Neuronal stem cell (in vitro differentiated cells): ENCODE measurements around the gene DENND5B.

Experiments used
- DNase-seq: peaks from one replicate; pipeline ENCODE4 v3.0.0-alpha.2; 2013; ENCODE audit warnings: low spot score
- H2AFZ ChIP-seq: one replicate; pipeline ENCODE4 v1.6.1; 2013; ENCODE audit warnings: mild to moderate bottlenecking, low read length, inconsistent platforms
- H2AK5ac ChIP-seq: 2 replicates; pipeline ENCODE4 v1.6.1; 2013; ENCODE audit warnings: low read depth, mild to moderate bottlenecking, inconsistent platforms, low read length, moderate library complexity, mixed read lengths
- H2BK120ac ChIP-seq: 2 replicates; pipeline ENCODE4 v1.6.1; 2013; ENCODE audit warnings: low read depth, mild to moderate bottlenecking, inconsistent platforms, low read length, moderate library complexity, mixed read lengths
- H2BK12ac ChIP-seq: one replicate; pipeline ENCODE4 v1.6.1; 2013; ENCODE audit warnings: low read length, inconsistent platforms
- H2BK15ac ChIP-seq: 2 replicates; pipeline ENCODE4 v1.6.1; 2013; ENCODE audit warnings: mild to moderate bottlenecking, low read length, inconsistent platforms, mixed read lengths
- H2BK5ac ChIP-seq: one replicate; pipeline ENCODE4 v1.6.1; 2013; ENCODE audit warnings: inconsistent platforms, mild to moderate bottlenecking, low read length, moderate library complexity
- H3K14ac ChIP-seq: one replicate; pipeline ENCODE4 v1.6.1; 2013; ENCODE audit warnings: low read length, inconsistent platforms
- H3K18ac ChIP-seq: 2 replicates; pipeline ENCODE4 v1.6.1; 2013; ENCODE audit warnings: low read length, inconsistent platforms
- H3K23ac ChIP-seq: 2 replicates; pipeline ENCODE4 v1.6.1; 2013; ENCODE audit warnings: low read depth, mild to moderate bottlenecking, mixed read lengths, low read length, inconsistent platforms; ENCODE audit not compliant: poor library complexity
- H3K27ac ChIP-seq: replicated peaks from 3 replicates; pipeline ENCODE4 v1.5.1; 2013; ENCODE audit warnings: low read length, inconsistent platforms
- H3K27me3 ChIP-seq, 3 experiments: 2 replicates each; pipeline ENCODE4 v1.6.1; 2013; ENCODE audit warnings: low read length in 3 of 3, mild to moderate bottlenecking in 2 of 3, inconsistent platforms in 1 of 3, low read depth in 1 of 3, mixed read lengths in 1 of 3, moderate library complexity in 1 of 3; ENCODE audit not compliant: control insufficient read depth in 3 of 3, insufficient read depth in 3 of 3
- H3K36me3 ChIP-seq, 2 donors: replicated peaks in 1 of 2; 2 replicates each; pipeline ENCODE4 v1.6.1; 2013; ENCODE audit warnings: low read length in 2 of 2; ENCODE audit not compliant: control insufficient read depth in 2 of 2, insufficient read depth in 2 of 2
- H3K4ac ChIP-seq: 2 replicates; pipeline ENCODE4 v1.6.1; 2013; ENCODE audit warnings: inconsistent platforms, mild to moderate bottlenecking, low read length, moderate library complexity
- H3K4me1 ChIP-seq, 2 donors: 1 replicate in 1 of 2; 2 replicates in 1 of 2; pipeline ENCODE4 v1.6.1; 2013; ENCODE audit warnings: low read length in 2 of 2, low read depth in 1 of 2; ENCODE audit not compliant: control insufficient read depth in 2 of 2, insufficient read depth in 1 of 2
- H3K4me2 ChIP-seq: one replicate; pipeline ENCODE4 v1.6.1; 2013; ENCODE audit warnings: mild to moderate bottlenecking, low read length, inconsistent platforms; ENCODE audit not compliant: insufficient read depth, poor library complexity, severe bottlenecking
- H3K4me3 ChIP-seq, 2 donors: 2 replicates each; pipeline ENCODE4 v1.5.1; 2013; ENCODE audit warnings: low read length in 2 of 2, mild to moderate bottlenecking in 2 of 2, inconsistent platforms in 1 of 2, moderate library complexity in 1 of 2
- H3K79me1 ChIP-seq: one replicate; pipeline ENCODE4 v1.6.1; 2013; ENCODE audit warnings: low read depth, mild to moderate bottlenecking, inconsistent platforms, low read length, moderate library complexity
- H3K9ac ChIP-seq: one replicate; pipeline ENCODE4 v1.6.1; 2013; ENCODE audit warnings: mild to moderate bottlenecking, low read depth, low read length, inconsistent platforms; ENCODE audit not compliant: poor library complexity
- H3K9me3 ChIP-seq, 2 donors: replicated peaks in 1 of 2; 2 replicates each; pipeline versions ENCODE3 to v1.6.1; 2013; ENCODE audit warnings: low read length in 2 of 2, mild to moderate bottlenecking in 2 of 2, inconsistent platforms in 1 of 2, low read depth in 1 of 2, mixed read lengths in 1 of 2, moderate library complexity in 1 of 2; ENCODE audit not compliant: control insufficient read depth in 2 of 2, insufficient read depth in 1 of 2
- H4K8ac ChIP-seq: one replicate; pipeline ENCODE4 v1.6.1; 2013; ENCODE audit warnings: low read depth, mild to moderate bottlenecking, inconsistent platforms, low read length, moderate library complexity
- H4K91ac ChIP-seq: one replicate; pipeline ENCODE4 v1.6.1; 2013; ENCODE audit warnings: low read length, low read depth, mild to moderate bottlenecking, inconsistent platforms; ENCODE audit not compliant: poor library complexity
- WGBS, 2 donors: extraction: QIAGEN DNeasy Blood & Tissue Kit; methylation state at CpG; one replicate each; pipeline ENCODE4 v1.1.7; 2013; ENCODE audit warnings: missing lambda C conversion rate in 2 of 2, mixed read lengths in 1 of 2; ENCODE audit not compliant: insufficient read length in 2 of 2, insufficient replicate concordance in 1 of 2; ENCODE audit errors: extremely low coverage in 2 of 2; 5-methylcytosine and 5-hydroxymethylcytosine counted together

DENND5B gene

DNA sequence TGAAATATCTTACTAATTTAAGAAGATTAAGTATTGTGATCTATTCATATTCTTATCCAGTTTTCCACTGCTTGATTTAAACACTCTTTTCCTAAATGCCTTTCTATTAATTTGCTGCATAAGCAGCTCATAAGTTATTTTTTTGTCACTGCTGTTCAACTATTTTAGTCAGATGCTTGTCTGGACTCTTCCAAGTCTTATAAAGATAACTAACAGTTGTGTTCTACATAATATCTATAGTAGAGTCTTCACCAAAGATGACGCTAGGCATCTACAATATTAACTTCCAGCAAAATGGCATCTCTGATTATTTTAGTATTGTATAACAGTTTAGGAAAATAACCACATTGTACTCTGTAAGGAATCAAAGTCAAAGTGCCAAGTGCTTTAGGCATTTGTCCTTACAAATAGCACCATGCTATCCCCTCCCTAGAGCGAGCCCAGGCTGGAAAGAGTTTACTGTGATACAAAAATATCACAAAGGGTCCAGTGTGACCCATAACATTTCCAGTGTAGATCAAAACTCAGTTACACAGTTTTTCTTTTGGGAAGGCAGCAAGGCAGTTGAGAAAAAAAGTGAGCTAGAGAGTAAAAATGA lies 98.2 kb downstream of the DENND5B start:
- Histone ChIP-seq H3K18ac (no peak overlapping the region), H2BK120ac (no peak overlapping the region), H3K14ac (no peak overlapping the region), H4K8ac (no peak overlapping the region), H3K9me3 (peaks cover 0 to 6% of the 10 kb centered on the region in 2 donors), H3K9ac (no peak overlapping the region), H3K36me3 (peaks cover 0 to 60% of the 10 kb centered on the region in 2 donors), H3K27ac (no peak overlapping the region), H3K4me2 (no peak overlapping the region), H2BK5ac (no peak overlapping the region), H2AFZ (no peak overlapping the region), H3K27me3 (no peaks in the 10 kb centered on the region), H2AK5ac (no peak overlapping the region), H4K91ac (no peak overlapping the region), H3K4me3 (no peak overlapping the region), H3K23ac (no peak overlapping the region), H2BK12ac (no peak overlapping the region), H2BK15ac (no peak overlapping the region), H3K79me1 (no peaks in the 10 kb centered on the region), H3K4me1 (peaks cover 0 to 5% of the 10 kb centered on the region in 2 donors), H3K4ac (no peak overlapping the region)
- no peak for DNase-seq
- WGBS, 2 donors, result no CpG with 5 or more reads among the region's 2 CpGs

DNA sequence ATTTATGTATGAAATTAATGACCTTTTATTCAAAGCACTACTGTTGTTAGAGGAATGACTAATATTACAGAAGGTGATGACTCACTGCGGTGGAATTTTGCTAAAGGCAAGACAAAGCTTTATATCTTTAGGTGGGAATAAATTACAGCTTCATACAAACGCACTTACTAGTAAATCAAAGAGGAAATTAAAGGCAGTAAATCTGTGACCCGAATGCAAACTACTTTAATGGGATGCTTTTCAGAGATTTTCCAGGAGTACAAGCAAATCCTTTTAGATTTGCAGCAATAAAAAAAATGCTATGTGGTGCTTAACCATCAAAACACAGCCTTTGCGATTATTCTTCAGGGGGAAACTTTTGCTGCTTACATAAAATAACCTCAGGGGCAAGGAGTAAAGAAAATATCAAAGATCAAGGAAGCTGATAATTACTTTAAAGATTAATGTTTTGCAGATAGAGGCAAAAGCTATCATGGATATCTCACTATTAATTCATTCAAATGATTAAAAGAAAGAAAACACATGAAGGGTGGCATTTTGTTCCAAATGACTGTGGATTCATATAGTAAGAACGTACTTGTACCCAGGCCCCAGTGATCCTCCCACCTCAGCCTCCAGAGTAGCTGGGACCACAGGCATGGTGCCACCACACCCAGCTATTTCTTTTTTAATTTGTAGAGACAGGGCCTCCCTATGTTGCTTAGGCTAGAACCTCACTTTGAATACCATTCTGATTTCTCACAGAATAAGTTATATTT lies 98.9 kb downstream of the DENND5B start:
- Histone ChIP-seq H3K27ac (no peak overlapping the region), H2BK15ac (no peak overlapping the region)

GRCh38 chr12:31491241-31491794 lies 99.6 kb downstream of the DENND5B start:
- H3K9ac ChIP-seq, result no peak overlapping the region
- H2AFZ ChIP-seq, result no peak overlapping the region
- no peaks in the 10 kb centered on the region for H3K27me3 ChIP-seq
- H2AK5ac ChIP-seq, result no peak overlapping the region
- no peak for DNase-seq
- H2BK15ac ChIP-seq, result no peak overlapping the region
- H3K4ac ChIP-seq, result no peak overlapping the region
- H3K36me3 ChIP-seq, result peaks cover 0 to 67% of the 10 kb centered on the region in 2 donors
- H3K79me1 ChIP-seq, result no peaks in the 10 kb centered on the region
- no peak overlapping the region for H3K23ac ChIP-seq
- H4K8ac ChIP-seq, result no peak overlapping the region
- no peak overlapping the region for H2BK120ac ChIP-seq
- H3K4me1 ChIP-seq, result peaks cover 0 to 5% of the 10 kb centered on the region in 2 donors
- no peak overlapping the region for H3K27ac ChIP-seq
- H3K9me3 ChIP-seq, result peaks cover 0 to 6% of the 10 kb centered on the region in 2 donors
- no peak overlapping the region for H2BK12ac ChIP-seq
- H3K4me3 ChIP-seq, result no peak overlapping the region
- no peak overlapping the region for H4K91ac ChIP-seq
- H3K18ac ChIP-seq, result no peak overlapping the region
- WGBS, 2 donors, result no CpG with 5 or more reads among the region's 5 CpGs
- H3K14ac ChIP-seq, result no peak overlapping the region
- H3K4me2 ChIP-seq, result no peak overlapping the region
- no peak overlapping the region for H2BK5ac ChIP-seq

More for the DNA sequence above, 98.9 kb downstream of the DENND5B start:
- no peaks in the 10 kb centered on the region for H3K27me3 ChIP-seq
- no peaks in the 10 kb centered on the region for H3K79me1 ChIP-seq
- no peak overlapping the region for H3K18ac ChIP-seq
- no peak overlapping the region for H3K4me3 ChIP-seq
- no CpG with 5 or more reads among the region's 5 CpGs for WGBS, 2 donors
- no peak overlapping the region for H3K4ac ChIP-seq
- H3K4me1 ChIP-seq, result peaks cover 0 to 5% of the 10 kb centered on the region in 2 donors
- no peak overlapping the region for H2BK12ac ChIP-seq
- H3K14ac ChIP-seq, result no peak overlapping the region
- H3K9ac ChIP-seq, result no peak overlapping the region
- H2AFZ ChIP-seq, result no peak overlapping the region
- H3K23ac ChIP-seq, result no peak overlapping the region
- no peak for DNase-seq
- H2AK5ac ChIP-seq, result no peak overlapping the region
- H4K91ac ChIP-seq, result no peak overlapping the region
- H3K36me3 ChIP-seq, result peaks cover 0 to 67% of the 10 kb centered on the region in 2 donors
- no peak overlapping the region for H3K4me2 ChIP-seq
- peaks cover 0 to 6% of the 10 kb centered on the region in 2 donors for H3K9me3 ChIP-seq
- no peak overlapping the region for H4K8ac ChIP-seq
- no peak overlapping the region for H2BK5ac ChIP-seq
- no peak overlapping the region for H2BK120ac ChIP-seq

GRCh38 chr12:31488737-31489338 lies 102.1 kb downstream of the DENND5B start:
- no peak overlapping the region for H3K14ac ChIP-seq
- no peak overlapping the region for H3K18ac ChIP-seq
- H3K4me1 ChIP-seq, result peaks cover 3 to 9% of the 10 kb centered on the region in 2 donors
- no peak overlapping the region for H2BK120ac ChIP-seq
- H2AFZ ChIP-seq, result no peak overlapping the region
- H2BK12ac ChIP-seq, result no peak overlapping the region
- no peak overlapping the region for H4K91ac ChIP-seq
- H3K4ac ChIP-seq, result no peak overlapping the region
- H2BK15ac ChIP-seq, result no peak overlapping the region
- no peak overlapping the region for H2BK5ac ChIP-seq
- no peak overlapping the region for H3K4me3 ChIP-seq
- H3K27ac ChIP-seq, result no peak overlapping the region
- no peak overlapping the region for H2AK5ac ChIP-seq
- H3K9me3 ChIP-seq, result no peaks in the 10 kb centered on the region
- H3K36me3 ChIP-seq, result peaks cover 2 to 45% of the 10 kb centered on the region in 2 donors
- no peak overlapping the region for H3K4me2 ChIP-seq
- no peaks in the 10 kb centered on the region for H3K79me1 ChIP-seq
- H3K9ac ChIP-seq, result no peak overlapping the region
- DNase-seq, result no peak
- no CpG with 5 or more reads among the region's 4 CpGs for WGBS, 2 donors
- no peaks in the 10 kb centered on the region for H3K27me3 ChIP-seq
- no peak overlapping the region for H4K8ac ChIP-seq
- H3K23ac ChIP-seq, result no peak overlapping the region
